Epithelial cell of proximal tubule (primary cell): Measurements from ENCODE around the gene FTSJ1. TPM values are rescaled to one million over a fixed set of nuclear protein-coding genes. Genes with fewer than 3 reads are reported as not detected.
A peak's percentile ranks its signal among the peaks of the same experiment; 100 is the strongest.
"Not testable (repeated sequence)": the region's sequence is repeated elsewhere in the genome, so short reads cannot be mapped to it uniquely, and the experiment has no call there.

ENCODE experiments used
- DNase-seq: peaks from one replicate; pipeline ENCODE4 v3.0.0-alpha.2; 2011; ENCODE audit warnings: low read depth
- H3K4me3 ChIP-seq: 2 replicates; pipeline ENCODE4 v1.5.1; 2011; ENCODE audit warnings: low read depth, mild to moderate bottlenecking, low read length
- total RNA-seq: library from RNA; depleted of rRNA; stranded (reverse); fragments of >200 nt; gene quantifications from 2 replicates; pipeline ENCODE4 v1.2.3, GENCODE V29; 2015
- TF ChIP-seq, protein P1 (sequence below): conservative IDR thresholded peaks from 2 replicates; pipeline ENCODE4 v1.5.1; 2012; ENCODE audit warnings: low read depth, mild to moderate bottlenecking, low read length

The FTSJ1 gene
- total RNA-seq, 1 donor from 2014 or later: 63.5 TPM

DNA sequence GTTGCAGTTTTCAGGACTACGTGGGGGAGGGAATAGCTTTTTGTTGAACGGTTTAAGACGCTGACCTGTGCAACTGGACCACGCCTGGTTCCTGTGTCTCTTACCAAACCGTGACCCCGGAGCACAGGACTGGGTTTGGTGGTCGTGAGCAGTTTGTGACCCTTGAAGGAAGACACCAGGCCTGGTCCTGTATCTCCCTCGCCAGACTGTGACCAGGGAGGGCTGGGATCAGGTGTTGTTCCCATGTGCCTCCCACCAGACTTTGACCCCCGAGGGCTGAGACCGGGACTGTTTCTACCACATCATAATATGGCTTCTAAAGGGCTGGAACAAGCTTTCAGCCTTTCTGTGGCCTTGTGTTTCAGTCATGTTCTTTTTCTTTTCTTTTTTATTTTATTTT, 46.3 kb downstream of the FTSJ1 start:
- TF ChIP-seq, protein P1, sequence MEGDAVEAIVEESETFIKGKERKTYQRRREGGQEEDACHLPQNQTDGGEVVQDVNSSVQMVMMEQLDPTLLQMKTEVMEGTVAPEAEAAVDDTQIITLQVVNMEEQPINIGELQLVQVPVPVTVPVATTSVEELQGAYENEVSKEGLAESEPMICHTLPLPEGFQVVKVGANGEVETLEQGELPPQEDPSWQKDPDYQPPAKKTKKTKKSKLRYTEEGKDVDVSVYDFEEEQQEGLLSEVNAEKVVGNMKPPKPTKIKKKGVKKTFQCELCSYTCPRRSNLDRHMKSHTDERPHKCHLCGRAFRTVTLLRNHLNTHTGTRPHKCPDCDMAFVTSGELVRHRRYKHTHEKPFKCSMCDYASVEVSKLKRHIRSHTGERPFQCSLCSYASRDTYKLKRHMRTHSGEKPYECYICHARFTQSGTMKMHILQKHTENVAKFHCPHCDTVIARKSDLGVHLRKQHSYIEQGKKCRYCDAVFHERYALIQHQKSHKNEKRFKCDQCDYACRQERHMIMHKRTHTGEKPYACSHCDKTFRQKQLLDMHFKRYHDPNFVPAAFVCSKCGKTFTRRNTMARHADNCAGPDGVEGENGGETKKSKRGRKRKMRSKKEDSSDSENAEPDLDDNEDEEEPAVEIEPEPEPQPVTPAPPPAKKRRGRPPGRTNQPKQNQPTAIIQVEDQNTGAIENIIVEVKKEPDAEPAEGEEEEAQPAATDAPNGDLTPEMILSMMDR: no peak
- H3K4me3 ChIP-seq: peak overlapping the region; percentile 69
- no peak for DNase-seq

- TF ChIP-seq, protein P1: no peak
- no peak for DNase-seq
- no peak overlapping the region for H3K4me3 ChIP-seq
Measured at GRCh38 chrX:48523682-48524081, 47.7 kb downstream of the FTSJ1 start.

- H3K4me3 ChIP-seq, DNase-seq: not testable (repeated sequence)
Measured at GRCh38 chrX:48525853-48526252, 49.9 kb downstream of the FTSJ1 start.

- DNase-seq: no peak
- TF ChIP-seq, protein P1: no peak
- H3K4me3 ChIP-seq: no peak overlapping the region
Measured at GRCh38 chrX:48530736-48531135, 54.7 kb downstream of the FTSJ1 start.

GRCh38 chrX:48531358-48531959, 55.5 kb downstream of the FTSJ1 start:
- DNase-seq: no peak
- TF ChIP-seq, protein P1: no peak

GRCh38 chrX:48532161-48532560, 56.2 kb downstream of the FTSJ1 start:
- no peak overlapping the region for H3K4me3 ChIP-seq
- no peak for DNase-seq
- TF ChIP-seq, protein P1: no peak

More at GRCh38 chrX:48531358-48531959, 55.5 kb downstream of the FTSJ1 start:
- no peak overlapping the region for H3K4me3 ChIP-seq

GRCh38 chrX:48533165-48533564, 57.2 kb downstream of the FTSJ1 start:
- TF ChIP-seq, protein P1: no peak
- no peak for DNase-seq

More at GRCh38 chrX:48533165-48533564, 57.2 kb downstream of the FTSJ1 start:
- H3K4me3 ChIP-seq: no peak overlapping the region

Other genes starting within 250 kb of the FTSJ1 start
- not detected in 2 replicates for gene SSX1, start 220.8 kb upstream of the FTSJ1 start, total RNA-seq
- not detected in 2 replicates for gene SSX3, start 119.5 kb upstream of the FTSJ1 start, total RNA-seq
- gene SSX4, start 92.7 kb upstream of the FTSJ1 start, total RNA-seq: not detected in 2 replicates
- gene SSX4B, start 64.2 kb upstream of the FTSJ1 start, total RNA-seq: not detected in 2 replicates
- gene SLC38A5, start 5.9 kb upstream of the FTSJ1 start, total RNA-seq: 15.7 and 71.3 TPM in 2 replicates
- gene PORCN, start 32.8 kb downstream of the FTSJ1 start, total RNA-seq: 6.6 and 18.7 TPM in 2 replicates
- 93.7 and 190 TPM in 2 replicates for gene EBP, start 45.6 kb downstream of the FTSJ1 start, total RNA-seq
- 7.4 and 10.7 TPM in 2 replicates for gene TBC1D25, start 63.5 kb downstream of the FTSJ1 start, total RNA-seq
- 179 and 221 TPM in 2 replicates for gene RBM3, start 98.3 kb downstream of the FTSJ1 start, total RNA-seq
- 64.9 and 82.8 TPM in 2 replicates for gene WDR13, start 121.3 kb downstream of the FTSJ1 start, total RNA-seq
- gene WAS, start 207.6 kb downstream of the FTSJ1 start, total RNA-seq: 0.29 TPM in 1 of 2 replicates, not detected in the other
- 13.3 and 28.6 TPM in 2 replicates for gene SUV39H1, start 220.5 kb downstream of the FTSJ1 start, total RNA-seq